ENCODE data around the gene P4HTM. TPM values are rescaled to one million over a fixed set of nuclear protein-coding genes. Genes with fewer than 3 reads are reported as not detected.

The P4HTM gene, protein sequence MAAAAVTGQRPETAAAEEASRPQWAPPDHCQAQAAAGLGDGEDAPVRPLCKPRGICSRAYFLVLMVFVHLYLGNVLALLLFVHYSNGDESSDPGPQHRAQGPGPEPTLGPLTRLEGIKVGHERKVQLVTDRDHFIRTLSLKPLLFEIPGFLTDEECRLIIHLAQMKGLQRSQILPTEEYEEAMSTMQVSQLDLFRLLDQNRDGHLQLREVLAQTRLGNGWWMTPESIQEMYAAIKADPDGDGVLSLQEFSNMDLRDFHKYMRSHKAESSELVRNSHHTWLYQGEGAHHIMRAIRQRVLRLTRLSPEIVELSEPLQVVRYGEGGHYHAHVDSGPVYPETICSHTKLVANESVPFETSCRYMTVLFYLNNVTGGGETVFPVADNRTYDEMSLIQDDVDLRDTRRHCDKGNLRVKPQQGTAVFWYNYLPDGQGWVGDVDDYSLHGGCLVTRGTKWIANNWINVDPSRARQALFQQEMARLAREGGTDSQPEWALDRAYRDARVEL
- total RNA-seq, result 10 to 100 TPM; 20.7 TPM

DNA sequence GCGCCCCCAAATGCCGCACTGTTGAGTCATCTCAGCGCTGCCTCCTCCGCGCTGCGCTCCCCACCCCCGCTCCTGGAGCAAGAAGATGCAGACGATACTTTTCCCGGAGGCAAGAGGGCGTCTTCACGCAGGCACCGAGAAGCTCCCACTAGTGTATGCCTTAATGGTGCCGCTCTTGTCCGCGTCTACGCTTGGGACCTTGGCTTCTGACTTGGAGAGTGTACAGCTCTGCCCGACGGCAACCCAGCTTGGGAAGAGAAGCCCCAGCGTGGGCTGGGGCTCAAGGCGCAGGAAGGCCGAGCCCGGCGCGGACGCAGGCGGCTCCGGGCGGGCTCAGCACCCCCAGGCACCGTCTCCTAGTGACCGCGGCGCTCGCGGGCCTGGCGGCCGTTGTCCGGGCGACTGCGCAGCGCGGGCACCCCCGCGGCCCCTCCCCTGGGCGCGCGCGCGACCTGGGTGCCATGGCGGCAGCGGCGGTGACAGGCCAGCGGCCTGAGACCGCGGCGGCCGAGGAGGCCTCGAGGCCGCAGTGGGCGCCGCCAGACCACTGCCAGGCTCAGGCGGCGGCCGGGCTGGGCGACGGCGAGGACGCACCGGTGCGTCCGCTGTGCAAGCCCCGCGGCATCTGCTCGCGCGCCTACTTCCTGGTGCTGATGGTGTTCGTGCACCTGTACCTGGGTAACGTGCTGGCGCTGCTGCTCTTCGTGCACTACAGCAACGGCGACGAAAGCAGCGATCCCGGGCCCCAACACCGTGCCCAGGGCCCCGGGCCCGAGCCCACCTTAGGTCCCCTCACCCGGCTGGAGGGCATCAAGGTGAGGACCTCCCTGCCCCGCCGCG is at the start of gene P4HTM:
Gene P4HTM (plus strand): TSS at position 446 of the 840 bp plus-strand sequence. CDS start 16 bp downstream, at position 462.
- Mint-ChIP-seq H3K36me3 (peaks cover 6% of the 10 kb centered on the region), H3K9me3 (no peaks in the 10 kb centered on the region), H3K4me1 (peaks cover 47% of the 10 kb centered on the region)

GRCh38 chr3:48945432-48945831 is 44.6 kb upstream of the P4HTM start:
- Mint-ChIP-seq H3K36me3 (peaks cover 14% of the 10 kb centered on the region), H3K4me1 (peaks cover 39% of the 10 kb centered on the region), H3K4me3 (peak overlapping the region; percentile 11), H3K27ac (peak overlapping the region; percentile 91), H3K9me3 (no peaks in the 10 kb centered on the region), H3K27me3 (no peaks in the 10 kb centered on the region)
- no peak for DNase-seq

More for the DNA sequence above, at the start of gene P4HTM:
- Mint-ChIP-seq H3K27me3 (no peaks in the 10 kb centered on the region), H3K4me3 (peak within 1 kb of the TSS; percentile 91), H3K27ac (peak within 1 kb of the TSS; percentile 93)
- DNase-seq, result peak; percentile 90

GRCh38 chr3:48945891-48946549 is 44.0 kb upstream of the P4HTM start:
- no peaks in the 10 kb centered on the region for H3K27me3 Mint-ChIP-seq
- no peak for DNase-seq
- H3K9me3 Mint-ChIP-seq, result no peaks in the 10 kb centered on the region
- peak overlapping the region; percentile 91 for H3K27ac Mint-ChIP-seq
- H3K4me1 Mint-ChIP-seq, result peaks cover 39% of the 10 kb centered on the region
- peaks cover 14% of the 10 kb centered on the region for H3K36me3 Mint-ChIP-seq
- H3K4me3 Mint-ChIP-seq, result no peak overlapping the region

DNA sequence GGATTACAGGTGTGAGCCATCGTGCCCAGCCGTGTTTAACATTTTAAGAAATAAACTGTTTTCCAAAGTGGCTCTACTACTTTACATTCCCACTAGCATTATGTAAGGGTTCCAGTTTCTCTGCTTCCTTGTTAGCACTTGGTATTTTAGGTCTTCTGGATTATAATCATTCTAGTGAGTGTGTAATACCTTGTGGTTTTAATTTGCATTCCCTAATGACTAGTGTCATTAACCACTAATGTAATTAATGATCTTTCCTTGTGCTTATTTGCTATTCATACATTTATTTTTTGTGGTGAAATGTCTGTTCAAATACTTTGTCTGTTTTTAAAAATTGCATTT is 40.7 kb upstream of the P4HTM start:
- Mint-ChIP-seq H3K9me3 (no peaks in the 10 kb centered on the region), H3K4me3 (no peak overlapping the region), H3K27me3 (no peaks in the 10 kb centered on the region), H3K36me3 (peaks cover 11% of the 10 kb centered on the region), H3K27ac (no peak overlapping the region), H3K4me1 (peaks cover 41% of the 10 kb centered on the region)
- DNase-seq, result no peak

- H3K4me3 Mint-ChIP-seq, result no peak overlapping the region
- peaks cover 8% of the 10 kb centered on the region for H3K36me3 Mint-ChIP-seq
- H3K4me1 Mint-ChIP-seq, result peaks cover 34% of the 10 kb centered on the region
- H3K9me3 Mint-ChIP-seq, result no peaks in the 10 kb centered on the region
- H3K27ac Mint-ChIP-seq, result no peak overlapping the region
- DNase-seq, result no peak
- no peaks in the 10 kb centered on the region for H3K27me3 Mint-ChIP-seq
Measured at GRCh38 chr3:48950051-48950450, 40.0 kb upstream of the P4HTM start.

- peaks cover 6% of the 10 kb centered on the region for H3K36me3 Mint-ChIP-seq
- no peak overlapping the region for H3K27ac Mint-ChIP-seq
- H3K9me3 Mint-ChIP-seq, result no peaks in the 10 kb centered on the region
- no peak for DNase-seq
- no peaks in the 10 kb centered on the region for H3K27me3 Mint-ChIP-seq
- no peak overlapping the region for H3K4me3 Mint-ChIP-seq
- H3K4me1 Mint-ChIP-seq, result peaks cover 17% of the 10 kb centered on the region
Measured at GRCh38 chr3:48951764-48952163, 38.3 kb upstream of the P4HTM start.

- no peak overlapping the region for H3K27ac Mint-ChIP-seq
- no peaks in the 10 kb centered on the region for H3K27me3 Mint-ChIP-seq
- peaks cover 15% of the 10 kb centered on the region for H3K4me1 Mint-ChIP-seq
- H3K4me3 Mint-ChIP-seq, result no peak overlapping the region
- no peaks in the 10 kb centered on the region for H3K9me3 Mint-ChIP-seq
- peak; percentile 10 for DNase-seq
- H3K36me3 Mint-ChIP-seq, result peaks cover 4% of the 10 kb centered on the region
Measured at GRCh38 chr3:48952510-48953118, 37.4 kb upstream of the P4HTM start.

GRCh38 chr3:48957006-48957705 is 32.9 kb upstream of the P4HTM start:
- peaks cover 9% of the 10 kb centered on the region for H3K4me1 Mint-ChIP-seq
- no peak overlapping the region for H3K4me3 Mint-ChIP-seq
- H3K27ac Mint-ChIP-seq, result no peak overlapping the region
- no peak for DNase-seq
- no peaks in the 10 kb centered on the region for H3K9me3 Mint-ChIP-seq
- no peaks in the 10 kb centered on the region for H3K27me3 Mint-ChIP-seq
- H3K36me3 Mint-ChIP-seq, result peaks cover 4% of the 10 kb centered on the region

GRCh38 chr3:48960841-48961413 is 29.1 kb upstream of the P4HTM start:
- H3K36me3 Mint-ChIP-seq, result peaks cover 1% of the 10 kb centered on the region

GRCh38 chr3:48962340-48962739 is 27.7 kb upstream of the P4HTM start:
- peaks cover 5% of the 10 kb centered on the region for H3K36me3 Mint-ChIP-seq
- no peaks in the 10 kb centered on the region for H3K27me3 Mint-ChIP-seq

More at GRCh38 chr3:48960841-48961413, 29.1 kb upstream of the P4HTM start:
- H3K4me3 Mint-ChIP-seq, result no peak overlapping the region
- no peaks in the 10 kb centered on the region for H3K27me3 Mint-ChIP-seq
- H3K9me3 Mint-ChIP-seq, result no peaks in the 10 kb centered on the region
- peaks cover 6% of the 10 kb centered on the region for H3K4me1 Mint-ChIP-seq
- no peak overlapping the region for H3K27ac Mint-ChIP-seq
- DNase-seq, result no peak

GRCh38 chr3:48962939-48963338 is 27.1 kb upstream of the P4HTM start:
- Mint-ChIP-seq H3K27ac (no peak overlapping the region), H3K4me1 (peaks cover 13% of the 10 kb centered on the region), H3K9me3 (no peaks in the 10 kb centered on the region), H3K36me3 (peaks cover 5% of the 10 kb centered on the region), H3K27me3 (no peaks in the 10 kb centered on the region), H3K4me3 (no peak overlapping the region)
- DNase-seq, result no peak

More at GRCh38 chr3:48962340-48962739, 27.7 kb upstream of the P4HTM start:
- H3K9me3 Mint-ChIP-seq, result no peaks in the 10 kb centered on the region
- DNase-seq, result no peak
- peaks cover 13% of the 10 kb centered on the region for H3K4me1 Mint-ChIP-seq
- H3K27ac Mint-ChIP-seq, result no peak overlapping the region
- no peak overlapping the region for H3K4me3 Mint-ChIP-seq

DNA sequence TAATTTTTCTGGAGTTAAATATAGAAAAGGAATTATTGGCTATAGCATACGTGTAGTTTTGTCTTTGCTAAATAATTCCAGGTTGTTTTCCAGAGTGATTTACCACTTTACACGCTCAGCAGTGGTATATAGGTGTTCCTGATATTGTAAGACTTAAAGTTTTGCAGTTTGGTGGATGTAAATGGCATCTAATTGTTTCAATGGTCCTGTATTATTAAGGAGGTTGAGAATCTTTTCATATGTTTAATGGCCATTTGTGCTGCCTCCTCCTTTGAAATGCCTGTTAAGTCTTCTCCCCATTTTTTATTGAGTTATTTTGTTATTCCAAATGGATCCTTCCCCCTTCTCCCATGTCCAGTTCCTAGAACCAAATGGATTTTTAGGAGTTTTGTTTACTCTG is 26.4 kb upstream of the P4HTM start:
- Mint-ChIP-seq H3K9me3 (no peaks in the 10 kb centered on the region), H3K4me3 (no peak overlapping the region), H3K36me3 (peaks cover 5% of the 10 kb centered on the region), H3K4me1 (peaks cover 13% of the 10 kb centered on the region), H3K27ac (no peak overlapping the region), H3K27me3 (no peaks in the 10 kb centered on the region)
- no peak for DNase-seq

DNA sequence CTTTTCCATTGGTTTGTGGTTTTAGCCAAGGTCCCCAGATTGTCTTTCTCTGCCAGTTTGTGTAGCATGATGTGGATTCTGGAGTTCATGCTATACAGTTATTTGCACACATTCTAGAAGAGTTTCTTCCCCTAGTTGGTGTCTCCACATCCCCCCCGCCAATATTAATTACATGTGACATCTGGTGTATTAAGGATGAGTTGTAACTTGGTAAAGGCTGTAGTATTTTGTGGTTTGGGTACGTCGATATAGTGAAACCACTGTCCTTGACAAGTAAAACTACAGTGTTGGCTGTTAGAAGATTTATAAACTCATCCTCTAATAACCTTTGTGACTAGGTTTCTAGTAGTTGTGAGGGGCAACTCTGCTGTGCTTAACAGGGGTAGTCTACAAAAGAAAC is 23.7 kb upstream of the P4HTM start:
- Mint-ChIP-seq H3K4me3 (no peak overlapping the region), H3K4me1 (peaks cover 8% of the 10 kb centered on the region), H3K27me3 (no peaks in the 10 kb centered on the region), H3K9me3 (no peaks in the 10 kb centered on the region), H3K27ac (peak overlapping the region; percentile 11), H3K36me3 (peaks cover 11% of the 10 kb centered on the region)
- DNase-seq, result no peak

DNA sequence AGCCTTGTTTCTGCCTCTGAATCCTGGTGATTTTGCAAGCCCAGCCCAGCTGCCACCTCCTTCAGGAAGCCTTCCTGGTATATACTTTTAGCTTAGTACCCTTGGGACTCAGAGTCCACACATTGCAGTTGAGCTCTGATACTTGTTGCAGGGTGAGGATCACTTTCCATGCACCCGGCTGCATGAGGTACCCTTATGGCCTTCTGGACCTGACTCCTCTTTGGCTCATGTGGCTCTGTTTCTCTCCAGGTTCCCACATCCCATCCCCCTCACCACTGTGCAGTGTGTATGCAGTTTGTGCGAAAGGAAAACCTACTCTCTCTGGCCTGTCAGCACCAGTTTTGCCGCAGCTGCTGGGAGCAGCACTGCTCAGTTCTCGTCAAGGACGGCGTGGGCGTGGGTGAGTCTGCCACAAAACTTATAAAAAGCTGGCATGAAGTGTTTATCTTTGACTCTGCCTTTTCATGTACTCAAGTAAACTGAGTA is 23.1 kb upstream of the P4HTM start:
- Mint-ChIP-seq H3K27ac (no peak overlapping the region), H3K4me1 (peaks cover 8% of the 10 kb centered on the region), H3K9me3 (no peaks in the 10 kb centered on the region), H3K36me3 (peaks cover 14% of the 10 kb centered on the region), H3K27me3 (no peaks in the 10 kb centered on the region), H3K4me3 (no peak overlapping the region)
- DNase-seq, result no peak
